Measurements from ENCODE around the gene TRIM25.

TRIM25 gene

GRCh38 chr17:56851008-56851407 is 62.8 kb downstream of the TRIM25 start:
- DNase-seq = no peak

GRCh38 chr17:56850591-56850990 is 63.3 kb downstream of the TRIM25 start:
- DNase-seq = no peak

DNA sequence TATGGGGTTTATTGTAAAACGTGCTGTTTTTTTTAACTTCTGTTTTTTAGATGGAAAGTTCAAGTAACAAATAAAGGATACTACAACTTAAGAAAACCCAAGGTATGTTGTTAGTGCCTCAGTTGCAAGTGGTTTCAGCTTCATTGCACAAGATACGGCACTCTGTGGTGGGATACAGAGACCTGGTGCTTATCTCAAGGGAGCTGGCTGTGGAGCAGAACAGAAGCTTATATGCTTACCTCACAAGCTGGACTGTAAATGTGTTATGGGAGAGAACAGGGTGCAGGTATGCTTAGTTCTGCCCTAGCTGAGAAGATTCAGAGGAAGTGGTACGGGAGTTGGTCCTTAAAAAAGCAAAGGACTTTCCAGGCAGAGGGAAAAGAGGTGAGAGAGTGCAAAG is 64.7 kb downstream of the TRIM25 start:
- no peak for DNase-seq

DNA sequence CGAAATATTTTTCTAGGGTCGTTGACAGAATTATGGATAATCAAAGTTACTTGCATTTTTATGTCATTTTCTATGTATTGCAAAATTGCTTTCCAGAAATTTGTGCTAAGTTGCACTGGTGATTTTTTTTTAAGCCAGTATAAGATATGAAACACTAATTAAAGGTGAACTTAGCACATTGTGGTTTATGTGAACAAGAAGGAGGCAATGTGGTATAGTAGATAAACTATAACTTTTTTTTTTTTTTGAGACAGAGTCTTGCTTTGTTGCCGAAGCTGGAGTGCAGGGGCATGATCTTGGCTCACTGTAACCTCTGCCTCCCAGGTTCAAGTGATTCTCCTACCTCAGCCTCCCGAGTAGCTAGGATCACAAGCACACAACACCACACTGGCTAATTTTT is 66.7 kb downstream of the TRIM25 start:
- DNase-seq = no peak

DNA sequence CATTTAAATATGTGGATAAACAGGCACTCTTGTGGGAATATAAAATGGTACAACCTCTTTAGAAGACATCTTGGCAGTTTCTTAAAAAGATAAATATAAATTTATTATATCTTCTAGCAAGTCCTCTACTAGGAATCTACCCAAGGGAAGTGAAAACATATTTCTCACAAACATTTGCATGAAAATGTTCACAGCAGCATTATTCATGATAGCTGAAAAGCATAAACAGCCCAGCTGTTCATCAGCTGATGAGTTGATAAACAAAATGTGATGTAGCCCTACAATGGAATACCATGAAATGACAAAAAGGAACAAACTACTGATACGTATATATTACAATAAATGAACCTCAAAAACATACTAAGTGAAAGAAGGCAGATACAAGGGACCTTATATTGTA is 67.9 kb downstream of the TRIM25 start:
- DNase-seq = no peak

- no peak for DNase-seq
Measured at GRCh38 chr17:56842577-56842976, 71.3 kb downstream of the TRIM25 start.

GRCh38 chr17:56838687-56839086 is 75.2 kb downstream of the TRIM25 start:
- DNase-seq = no peak

All from NCI-H526 (cell line).